NCI-H82 (cell line): ENCODE data around the gene PATL1.
"Not testable (repeated sequence)": the region's sequence is repeated elsewhere in the genome, so short reads cannot be mapped to it uniquely, and the experiment has no call there.

Experiments used
- DNase-seq: peaks from one replicate; lab custom pipeline; 2025; lab: John Stamatoyannopoulos, UW

The PATL1 gene, protein sequence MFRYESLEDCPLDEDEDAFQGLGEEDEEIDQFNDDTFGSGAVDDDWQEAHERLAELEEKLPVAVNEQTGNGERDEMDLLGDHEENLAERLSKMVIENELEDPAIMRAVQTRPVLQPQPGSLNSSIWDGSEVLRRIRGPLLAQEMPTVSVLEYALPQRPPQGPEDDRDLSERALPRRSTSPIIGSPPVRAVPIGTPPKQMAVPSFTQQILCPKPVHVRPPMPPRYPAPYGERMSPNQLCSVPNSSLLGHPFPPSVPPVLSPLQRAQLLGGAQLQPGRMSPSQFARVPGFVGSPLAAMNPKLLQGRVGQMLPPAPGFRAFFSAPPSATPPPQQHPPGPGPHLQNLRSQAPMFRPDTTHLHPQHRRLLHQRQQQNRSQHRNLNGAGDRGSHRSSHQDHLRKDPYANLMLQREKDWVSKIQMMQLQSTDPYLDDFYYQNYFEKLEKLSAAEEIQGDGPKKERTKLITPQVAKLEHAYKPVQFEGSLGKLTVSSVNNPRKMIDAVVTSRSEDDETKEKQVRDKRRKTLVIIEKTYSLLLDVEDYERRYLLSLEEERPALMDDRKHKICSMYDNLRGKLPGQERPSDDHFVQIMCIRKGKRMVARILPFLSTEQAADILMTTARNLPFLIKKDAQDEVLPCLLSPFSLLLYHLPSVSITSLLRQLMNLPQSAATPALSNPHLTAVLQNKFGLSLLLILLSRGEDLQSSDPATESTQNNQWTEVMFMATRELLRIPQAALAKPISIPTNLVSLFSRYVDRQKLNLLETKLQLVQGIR

DNA sequence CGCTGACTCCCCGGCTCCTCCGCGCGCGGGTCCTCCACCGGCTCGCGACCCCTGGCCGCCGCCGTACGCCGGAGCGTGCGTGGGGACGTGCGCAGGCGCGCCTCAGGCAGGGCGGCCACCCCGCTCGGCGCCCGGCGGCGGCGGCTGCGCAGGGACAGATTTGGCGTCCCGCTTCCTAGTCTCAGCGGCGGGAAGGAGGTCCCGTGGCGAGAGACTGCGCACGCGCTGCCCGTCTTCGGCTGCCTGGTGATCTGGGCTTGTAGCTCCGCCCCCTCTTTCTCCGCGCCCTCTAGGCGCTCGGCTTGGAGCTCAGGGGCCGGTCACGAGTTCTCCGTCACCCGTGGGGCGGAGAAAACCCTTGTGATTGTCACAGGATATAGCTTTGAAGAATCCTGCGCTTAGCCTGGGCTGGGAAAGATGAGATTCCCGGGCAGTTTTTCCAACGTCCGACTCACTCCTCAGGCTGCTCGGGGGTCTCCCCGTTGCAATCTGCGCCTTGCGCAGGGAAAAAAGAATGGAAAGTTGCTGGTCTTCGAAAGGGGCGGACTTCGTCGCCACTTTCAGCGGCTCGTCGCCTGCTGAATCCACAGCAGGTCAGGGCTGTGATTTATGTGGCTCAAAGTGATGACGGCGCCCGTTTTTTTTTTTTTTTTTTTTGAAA, at the start of gene PATL1:
Gene PATL1, minus strand, starts transcription at position 88 of the 661 bp plus-strand sequence. CDS start 142 bp downstream, outside the sequence.
- DNase-seq = peak; percentile 99

DNA sequence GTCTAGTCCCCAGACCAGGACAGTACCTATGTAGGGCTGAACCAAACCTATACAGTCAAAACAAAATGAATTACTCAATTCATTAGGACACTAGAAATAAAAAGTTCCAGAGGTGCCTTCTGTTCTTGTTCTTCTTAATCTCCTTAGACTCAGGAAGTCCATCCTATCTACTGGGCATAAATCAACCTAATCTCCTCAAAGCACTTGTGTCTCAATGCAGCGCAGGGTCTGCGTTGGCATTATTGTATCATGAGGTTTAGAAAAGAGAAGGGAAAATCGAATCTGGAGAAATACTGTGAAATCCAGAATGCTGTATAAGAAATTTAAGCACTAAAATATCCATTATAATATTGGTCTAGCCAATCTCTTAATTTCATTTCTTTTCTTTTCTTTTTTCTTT, 47.2 kb upstream of the PATL1 start:
- peak; percentile 92 for DNase-seq

DNA sequence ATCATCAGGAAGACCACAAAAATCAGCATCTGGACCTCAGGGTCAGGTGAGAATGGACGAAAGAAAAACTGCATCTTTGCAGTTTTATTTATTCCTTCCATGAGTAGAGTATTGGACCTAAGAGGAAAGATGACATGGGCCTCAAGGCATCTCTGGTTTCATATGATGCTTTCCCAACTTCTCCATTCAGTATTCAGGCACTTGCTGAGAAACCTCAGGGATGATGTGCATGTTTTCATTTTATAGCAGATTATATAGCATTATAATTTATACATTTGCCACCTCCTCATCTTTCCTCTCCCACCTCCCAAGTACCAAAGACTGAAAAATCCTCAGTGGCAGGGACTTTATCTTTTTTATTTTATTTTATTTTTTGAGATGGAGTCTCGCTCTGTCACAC, 44.9 kb upstream of the PATL1 start, which contains the start of gene OR10V1:
Gene OR10V1, minus strand, starts transcription at position 101 of the 400 bp plus-strand sequence. Its CDS starts 0 bp downstream, at position 101.
- no peak for DNase-seq

DNA sequence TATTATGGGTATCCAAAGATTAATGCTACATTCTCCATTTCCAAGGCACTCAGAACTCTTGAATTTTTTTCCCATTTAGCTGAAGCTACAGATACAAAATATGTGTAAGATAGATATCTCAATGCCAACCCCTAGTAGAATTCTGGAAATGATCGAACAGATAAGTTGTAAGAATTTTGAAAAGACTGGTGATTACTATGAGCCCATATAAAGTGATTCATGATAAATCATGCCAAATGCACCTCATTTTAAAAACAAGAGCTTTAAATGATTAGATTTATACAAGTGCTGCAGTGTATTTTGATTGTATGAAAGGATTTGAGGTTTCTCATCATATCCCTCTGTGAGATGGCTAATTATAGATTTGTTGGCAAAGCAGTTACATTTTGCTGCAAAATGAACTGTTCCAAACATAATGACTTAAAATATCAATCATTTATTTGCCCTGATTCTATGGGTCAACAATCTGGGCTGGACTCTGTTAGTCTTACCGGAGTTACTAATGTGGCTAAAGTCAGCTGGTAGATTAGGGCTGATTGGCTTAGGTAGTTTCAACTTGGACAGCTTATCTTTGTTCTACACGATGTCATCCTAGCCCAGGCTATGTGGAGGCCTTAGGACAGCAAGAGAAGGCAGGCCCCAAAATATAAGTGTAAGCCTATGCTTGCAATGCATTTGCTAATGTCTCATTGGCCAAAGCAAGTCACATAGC, 41.5 kb upstream of the PATL1 start:
- DNase-seq = peak; percentile 71

DNA sequence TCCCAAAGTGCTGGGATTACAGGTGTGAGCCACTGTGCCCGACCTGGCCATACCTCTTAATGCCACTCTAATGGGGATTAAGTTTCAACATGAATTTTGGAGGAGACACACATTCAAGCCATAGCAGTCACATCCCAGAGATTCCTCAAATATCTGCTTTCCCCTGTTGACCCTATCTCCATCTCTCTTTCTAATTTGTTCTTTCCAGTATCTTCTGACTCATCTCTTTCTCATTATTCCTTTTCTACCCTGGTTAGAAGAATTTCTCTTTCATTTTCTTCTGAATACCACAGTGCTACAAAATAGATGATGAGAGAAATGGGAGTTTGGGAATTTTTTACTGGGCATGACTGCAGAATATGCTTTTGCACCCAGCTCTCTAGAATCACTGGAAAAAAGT, 39.7 kb upstream of the PATL1 start:
- DNase-seq = no peak

DNA sequence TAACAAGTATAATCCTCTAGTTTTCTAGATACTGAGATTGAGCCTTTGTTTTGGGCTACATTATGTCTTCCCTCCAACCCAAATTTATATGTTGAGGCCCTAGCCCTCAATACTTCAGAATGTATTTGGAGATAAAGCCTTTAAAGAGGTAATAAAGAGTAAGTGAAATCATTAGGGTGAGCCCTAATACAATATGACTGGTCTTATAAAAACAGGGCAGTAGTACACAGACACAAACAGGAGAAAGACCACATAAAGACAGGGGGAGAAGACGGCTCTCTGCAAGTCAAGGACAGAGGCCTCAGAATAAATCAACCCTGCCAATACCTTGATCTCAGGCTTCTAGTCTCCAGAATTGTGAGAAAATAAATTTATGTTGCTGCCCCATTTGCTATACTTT, 38.5 kb upstream of the PATL1 start:
- DNase-seq = no peak

DNA sequence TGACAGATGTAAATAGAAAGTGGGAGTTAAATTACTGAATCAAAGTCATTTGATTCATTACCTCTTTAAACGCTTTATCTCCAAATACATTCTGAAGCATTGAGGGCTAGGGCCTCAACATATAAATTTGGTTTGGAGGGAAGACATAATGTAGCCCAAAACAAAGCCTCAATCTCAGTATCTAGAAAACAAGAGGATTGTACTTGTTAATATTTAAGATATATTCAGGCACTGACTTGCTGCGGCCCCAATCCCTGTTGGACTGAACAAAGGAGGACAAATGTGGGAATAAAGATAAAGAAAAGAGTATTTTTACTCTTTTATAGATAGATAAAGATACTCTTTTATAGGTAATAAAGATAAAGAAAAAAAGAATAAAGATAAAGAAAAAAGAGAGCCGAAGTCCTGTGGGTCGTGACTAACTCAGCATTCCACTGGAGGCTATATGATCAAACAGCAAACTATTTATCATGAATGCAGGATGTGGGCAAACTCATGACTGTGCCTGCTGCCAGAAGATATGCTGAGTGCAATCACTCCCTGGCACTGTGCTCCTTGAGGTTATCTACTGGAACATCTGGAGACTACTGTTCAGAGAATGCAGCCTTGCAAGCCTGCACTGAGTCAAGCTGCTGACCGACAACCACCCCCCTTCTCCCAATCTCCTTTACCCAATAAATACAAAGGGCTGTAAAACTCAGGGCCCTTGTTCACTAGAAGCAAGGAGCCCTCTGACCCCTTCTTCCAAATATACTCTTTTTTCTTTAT, 37.9 kb upstream of the PATL1 start:
- DNase-seq = no peak

DNA sequence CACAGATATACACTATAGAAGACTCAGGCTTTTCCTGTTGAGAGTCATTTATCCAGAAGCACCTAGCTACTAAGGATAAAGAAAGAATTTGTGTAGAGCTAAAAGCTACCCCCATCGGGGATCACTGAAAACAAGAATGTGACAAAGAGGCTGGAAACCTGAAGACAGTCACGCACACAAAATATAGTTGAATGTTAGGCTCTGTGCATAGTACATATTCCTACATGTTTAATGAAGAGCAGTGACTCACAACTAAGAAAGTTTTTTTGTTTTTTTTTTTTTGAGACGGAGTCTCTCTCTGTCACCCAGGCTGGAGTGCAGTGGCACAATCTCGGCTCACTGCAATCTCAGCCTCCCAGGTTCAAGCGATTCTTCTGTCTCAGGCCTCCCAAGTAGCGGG, 36.5 kb upstream of the PATL1 start:
- no peak for DNase-seq

DNA sequence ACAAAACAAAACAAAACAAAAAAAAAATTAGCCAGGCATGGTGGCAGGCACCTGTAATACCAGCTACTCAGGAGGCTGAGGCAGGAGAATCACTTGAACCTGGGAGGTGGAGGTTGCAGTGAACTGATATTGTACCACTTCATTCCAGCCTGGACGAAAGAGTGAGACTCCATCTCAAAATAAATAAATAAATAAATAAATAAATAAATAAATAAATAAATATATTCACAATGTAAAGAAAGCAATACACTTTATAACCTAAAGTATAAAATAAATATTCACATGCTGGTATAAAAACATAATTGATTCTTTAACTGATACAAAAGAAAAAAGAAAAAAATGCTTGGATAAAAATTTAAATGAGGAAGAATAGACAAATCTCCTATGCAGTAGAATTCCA, 34.7 kb upstream of the PATL1 start:
- DNase-seq = not testable (repeated sequence)

DNA sequence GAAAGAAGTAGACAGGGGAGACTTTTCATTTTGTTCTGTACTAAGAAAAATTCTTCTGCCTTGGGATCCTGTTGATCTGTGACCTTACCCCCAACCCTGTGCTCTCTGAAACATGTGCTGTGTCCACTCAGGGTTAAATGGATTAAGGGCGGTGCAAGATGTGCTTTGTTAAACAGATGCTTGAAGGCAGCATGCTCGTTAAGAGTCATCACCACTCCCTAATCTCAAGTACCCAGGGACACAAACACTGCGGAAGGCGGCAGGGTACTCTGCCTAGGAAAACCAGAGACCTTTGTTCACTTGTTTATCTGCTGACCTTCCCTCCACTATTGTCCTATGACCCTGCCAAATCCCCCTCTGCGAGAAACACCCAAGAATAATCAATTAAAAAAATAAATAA, 31.3 kb upstream of the PATL1 start:
- DNase-seq = not testable (repeated sequence)

DNA sequence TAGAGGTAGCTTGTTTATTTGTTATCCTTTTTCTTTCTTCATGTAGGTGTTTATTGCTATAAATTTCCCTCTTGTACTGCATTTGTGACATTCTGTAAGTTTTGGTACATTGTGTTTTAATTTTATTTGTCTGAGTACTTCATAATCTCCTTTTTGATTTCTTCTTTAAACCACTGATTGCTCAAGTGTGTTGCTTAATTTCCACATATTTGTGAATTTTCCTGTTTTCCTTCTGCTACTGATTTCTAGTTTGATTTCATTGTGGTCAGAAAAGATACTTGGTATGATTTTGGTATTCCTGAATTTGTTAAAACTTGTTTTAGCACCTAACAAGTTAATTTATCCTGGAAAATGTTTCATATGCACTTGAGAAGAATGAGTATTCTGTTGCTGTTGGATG, 29.7 kb upstream of the PATL1 start:
- DNase-seq = no peak

DNA sequence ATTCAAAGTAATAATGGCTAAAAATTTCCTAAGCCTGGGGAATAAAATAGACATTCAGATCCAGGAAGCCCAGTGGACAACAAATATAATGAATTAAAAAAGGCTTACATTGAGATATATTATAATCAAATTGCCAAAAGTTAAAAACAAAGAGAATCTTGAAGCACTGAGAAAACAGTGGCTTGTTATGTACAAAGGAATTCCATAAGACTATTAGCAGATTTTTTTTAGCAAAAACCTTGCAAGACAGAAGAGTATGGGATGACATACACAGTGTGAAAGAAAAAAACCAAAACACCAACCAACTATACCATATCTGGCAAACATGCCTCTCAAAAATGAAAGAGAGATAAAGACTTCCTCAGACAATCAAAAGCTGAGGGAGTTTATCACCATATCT, 24.1 kb upstream of the PATL1 start:
- DNase-seq = no peak

DNA sequence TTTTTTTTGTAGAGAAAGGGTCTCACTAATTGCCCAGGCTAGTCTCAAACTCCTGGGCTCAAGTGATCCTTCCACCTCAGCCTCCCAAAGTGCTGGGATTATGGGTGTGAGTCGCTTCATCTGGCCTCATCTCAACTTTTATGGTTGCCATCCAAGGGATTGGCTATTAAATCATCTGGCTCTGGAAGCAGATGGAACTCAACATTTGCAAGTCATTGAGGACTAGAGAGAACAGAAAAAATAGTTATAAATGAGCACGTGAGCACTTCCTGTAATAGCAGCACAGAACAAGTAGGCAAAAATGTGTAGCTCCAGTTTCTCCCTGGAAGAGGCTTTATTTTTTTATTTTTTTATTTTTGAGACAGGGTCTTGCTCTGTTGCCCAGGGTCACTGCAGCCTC, 22.3 kb upstream of the PATL1 start:
- no peak for DNase-seq

DNA sequence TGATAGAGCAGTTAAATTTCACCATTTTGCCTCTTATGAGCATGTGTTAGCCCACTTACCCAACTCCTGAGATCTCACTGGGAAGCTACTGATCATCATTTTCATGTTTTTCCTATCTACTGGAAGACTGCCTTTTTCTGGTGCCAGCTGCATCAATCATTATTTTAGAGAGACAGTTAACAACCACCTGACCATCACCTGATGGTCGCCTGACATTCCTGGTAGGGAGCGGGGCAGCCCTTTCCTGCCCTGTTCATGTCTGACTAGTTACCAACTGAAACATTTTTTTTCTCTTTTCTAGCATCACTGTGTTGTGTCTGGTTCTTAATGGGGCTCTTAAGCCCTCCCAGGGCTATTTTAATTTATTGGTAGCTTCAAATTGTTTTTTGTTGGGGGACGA, 20.2 kb upstream of the PATL1 start:
- DNase-seq = no peak

DNA sequence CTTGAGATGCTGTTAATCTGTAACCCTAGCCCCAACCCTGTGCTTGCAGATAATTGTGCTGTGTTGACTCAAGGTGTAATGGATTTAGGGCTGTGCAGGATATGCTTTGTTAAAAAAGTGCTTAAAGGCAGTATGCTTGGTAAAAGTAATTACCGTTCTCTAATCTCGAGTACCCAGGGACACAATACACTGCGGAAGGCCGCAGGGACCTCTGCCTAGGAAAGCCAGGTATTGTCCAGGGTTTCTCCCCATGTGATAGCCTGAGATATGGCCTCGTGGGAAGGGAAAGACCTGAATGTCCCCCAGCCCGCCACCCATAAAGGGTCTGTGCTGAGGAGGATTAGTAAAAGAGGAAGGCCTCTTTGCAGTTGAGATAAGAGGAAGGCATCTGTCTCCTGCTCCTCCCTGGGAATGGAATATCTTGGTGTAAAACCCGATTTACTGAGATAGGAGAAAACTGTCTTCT, 12.5 kb upstream of the PATL1 start:
- DNase-seq = peak; percentile 53

DNA sequence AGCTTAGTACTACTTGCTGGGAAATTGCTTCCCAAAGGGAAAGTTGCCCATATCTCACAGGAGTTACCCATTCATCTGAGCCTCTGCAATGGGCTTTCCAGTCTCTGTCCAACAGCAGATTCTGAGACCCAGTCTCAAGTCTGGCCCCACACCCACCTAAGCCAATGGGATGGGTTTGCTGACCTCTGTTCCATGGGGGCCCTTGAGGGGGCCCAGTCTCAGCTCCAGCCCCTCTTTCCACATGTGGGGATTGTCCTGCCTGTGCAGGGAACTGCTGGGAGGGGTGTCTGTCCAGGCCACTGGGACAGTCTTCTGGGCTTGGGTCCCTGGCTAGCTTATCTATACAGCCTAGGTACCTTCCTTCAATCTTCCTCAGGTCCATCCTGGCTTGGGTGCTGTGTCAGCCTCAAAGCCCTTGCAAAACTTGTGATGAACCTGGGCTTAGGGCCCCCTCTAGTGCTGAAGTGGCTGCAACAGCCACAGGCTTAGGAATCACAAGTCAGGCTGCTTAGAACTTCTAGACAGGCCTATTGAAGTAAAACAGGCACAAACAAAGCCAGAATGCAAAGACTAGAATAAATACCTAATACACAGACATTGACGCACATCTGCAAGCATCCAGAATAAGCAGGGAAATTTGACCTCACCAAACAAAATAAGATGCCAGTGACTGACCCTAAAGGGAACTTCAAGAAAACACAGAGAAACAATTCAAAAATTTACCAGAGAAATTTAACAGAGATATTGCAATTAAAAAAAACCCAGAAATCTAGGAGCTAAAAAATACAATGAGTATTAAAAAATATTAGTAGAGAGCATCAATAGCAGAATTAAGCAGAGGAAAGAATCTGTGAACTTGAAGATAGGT, 11.7 kb upstream of the PATL1 start:
- peak; percentile 91 for DNase-seq

DNA sequence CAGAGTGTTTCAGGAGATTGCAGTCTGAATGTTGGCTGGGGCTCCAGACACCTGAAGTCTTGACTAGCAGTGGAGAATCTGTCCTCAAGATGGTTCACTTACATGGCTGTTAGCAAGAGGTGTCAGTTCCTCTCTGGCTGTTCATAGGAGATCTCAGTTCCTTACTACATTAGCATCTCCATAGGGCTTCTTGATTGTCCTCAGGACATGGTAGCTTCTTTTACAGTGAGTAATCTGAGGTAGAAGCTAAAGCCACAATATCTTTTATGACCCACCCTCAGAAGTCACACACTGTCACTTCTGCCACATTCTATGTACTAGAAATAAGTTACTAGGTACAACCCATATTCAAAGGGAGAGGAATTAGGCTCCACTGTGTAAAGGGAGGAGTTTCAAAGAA, 10.5 kb upstream of the PATL1 start:
- peak; percentile 41 for DNase-seq

DNA sequence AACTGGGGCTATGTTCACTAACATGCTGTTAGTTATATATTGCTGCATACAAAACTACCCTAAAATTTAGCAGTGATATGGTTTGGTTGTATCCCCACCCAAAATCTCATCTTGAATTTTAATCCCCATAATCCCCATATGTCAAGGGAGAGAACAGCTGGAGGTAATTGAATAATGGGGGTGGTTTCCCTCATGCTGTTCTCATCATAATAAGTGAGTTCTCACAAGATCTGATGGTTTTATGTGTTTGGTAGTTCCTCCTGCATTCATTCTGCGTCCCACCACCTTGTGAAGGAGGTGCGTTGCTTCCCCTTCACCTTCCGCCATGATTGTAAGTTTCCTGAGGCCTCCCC, 10.0 kb upstream of the PATL1 start:
- peak; percentile 84 for DNase-seq

DNA sequence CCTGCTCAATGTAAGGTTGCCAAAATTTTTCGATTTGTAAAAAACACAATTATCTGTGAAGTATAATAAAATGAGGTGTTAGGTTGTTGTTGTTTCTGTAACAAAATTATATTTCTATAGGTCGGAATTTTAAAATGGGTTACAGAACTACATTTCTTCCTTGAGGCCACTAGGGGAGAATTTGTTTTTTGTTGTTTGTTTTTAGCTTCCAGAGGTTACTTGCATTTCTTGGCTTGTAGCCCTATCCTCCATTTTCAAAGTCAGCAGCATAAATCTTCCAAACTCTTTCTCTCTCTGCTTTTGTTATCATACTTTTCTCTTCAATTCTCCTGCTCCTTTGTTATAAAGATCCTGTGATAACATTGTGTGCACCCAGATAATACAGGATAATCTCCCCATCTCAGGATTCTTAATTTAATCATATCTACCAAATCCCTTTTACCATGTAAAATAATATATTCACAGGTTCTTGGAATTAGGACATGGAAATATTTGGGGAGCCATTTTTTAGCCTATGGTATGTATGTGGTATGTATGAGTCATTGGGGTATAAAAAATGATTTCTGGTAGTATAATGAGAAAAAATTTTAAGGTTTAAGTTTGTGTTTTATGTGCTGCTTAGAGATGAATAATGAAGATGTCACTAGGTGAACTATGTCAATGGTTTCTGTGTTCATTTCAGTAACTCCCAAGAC, 9.4 kb upstream of the PATL1 start:
- peak; percentile 35 for DNase-seq

DNA sequence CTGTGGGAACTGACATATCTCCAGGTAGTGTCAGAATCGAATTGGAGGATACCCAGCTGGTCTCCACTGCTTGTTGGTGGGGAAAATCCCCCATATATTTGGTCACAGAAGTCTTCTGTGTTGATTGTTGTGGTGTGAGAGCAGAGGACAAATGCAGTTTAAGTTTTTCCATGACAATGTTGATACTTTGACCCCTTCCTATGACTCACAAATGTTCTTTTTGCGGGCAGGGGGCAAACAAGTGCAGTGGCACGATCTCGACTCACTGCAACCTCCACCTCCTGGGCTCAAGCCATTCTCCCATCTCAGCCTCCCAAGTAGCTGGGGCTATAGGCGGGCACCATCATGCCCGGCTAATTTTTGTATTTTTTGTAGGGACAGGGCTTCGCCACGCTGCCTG, 7.4 kb upstream of the PATL1 start:
- DNase-seq = no peak
